Body of pancreas (tissue), 4 donors: ENCODE results near the gene TMCO6.

Experiments
- CTCF ChIP-seq, 7 experiments: fragments of 450-650 bp in 4 of 7; fragments of 200-600 bp in 3 of 7; sonication (generic) in 3 of 7; IDR thresholded peaks; one replicate each; pipeline ENCODE4 v1.5.1; 2016 to 2019; ENCODE audit warnings: antibody characterized with exemption in 7 of 7
- POLR2A ChIP-seq, 3 donors: fragments of 450-650 bp; IDR thresholded peaks; one replicate each; pipeline ENCODE4 v1.6.1; 2016; ENCODE audit warnings: antibody characterized with exemption in 3 of 3, mild to moderate bottlenecking in 2 of 3

GRCh38 chr5:140694276-140694675 lies 55.0 kb downstream of the TMCO6 start:
- TF ChIP-seq CTCF (IDR thresholded peaks at IDR 0.05) = no peak
- TF ChIP-seq POLR2A (IDR thresholded peaks at IDR 0.05) = no peak
